GM12878 (cell line): ENCODE results near the gene TPBGL.

Experiments
- EZH2 ChIP-seq: IDR thresholded peaks from 2 replicates; pipeline ENCODE4 v1.6.1; 2012; ENCODE audit warnings: low read depth, mild to moderate bottlenecking, control low read depth, inconsistent platforms, low read length, borderline replicate concordance; ENCODE audit not compliant: control insufficient read depth
- MLLT1 ChIP-seq: fragments of 450-650 bp; IDR thresholded peaks from 2 replicates; pipeline ENCODE4 v1.6.1; 2016; ENCODE audit warnings: mild to moderate bottlenecking
- PAX8 ChIP-seq: fragments of 450-650 bp; IDR thresholded peaks from 2 replicates; pipeline ENCODE4 v1.6.1; 2017; ENCODE audit warnings: mild to moderate bottlenecking, moderate library complexity
- RELA ChIP-seq: fragments of 450-650 bp; IDR thresholded peaks from 2 replicates; pipeline ENCODE4 v1.8.0; 2014; ENCODE audit warnings: borderline replicate concordance; ENCODE audit not compliant: partially characterized antibody
- ZNF207 ChIP-seq: fragments of 450-650 bp; IDR thresholded peaks from 2 replicates; pipeline ENCODE4 v1.6.1; 2014; ENCODE audit warnings: antibody characterized with exemption, mild to moderate bottlenecking, borderline replicate concordance
- TF ChIP-seq, protein P1 (sequence below): fragments of 450-650 bp; IDR thresholded peaks from 2 replicates; pipeline ENCODE4 v1.6.1; 2017; ENCODE audit warnings: antibody characterized with exemption, mild to moderate bottlenecking, moderate library complexity
- TF ChIP-seq, protein P2 (sequence below), 3 experiments: IDR thresholded peaks in 2 of 3; conservative IDR thresholded peaks in 1 of 3; 2 replicates each; pipeline ENCODE4 v1.5.1; 2011; ENCODE audit warnings: low read depth in 3 of 3, low read length in 3 of 3, mild to moderate bottlenecking in 3 of 3, control low read depth in 2 of 3, moderate library complexity in 2 of 3, inconsistent platforms in 1 of 3, mixed read lengths in 1 of 3; ENCODE audit not compliant: control insufficient read depth in 2 of 3, insufficient read depth in 1 of 3; ENCODE audit errors: extremely low read depth in 1 of 3

- TF ChIP-seq, protein P1, sequence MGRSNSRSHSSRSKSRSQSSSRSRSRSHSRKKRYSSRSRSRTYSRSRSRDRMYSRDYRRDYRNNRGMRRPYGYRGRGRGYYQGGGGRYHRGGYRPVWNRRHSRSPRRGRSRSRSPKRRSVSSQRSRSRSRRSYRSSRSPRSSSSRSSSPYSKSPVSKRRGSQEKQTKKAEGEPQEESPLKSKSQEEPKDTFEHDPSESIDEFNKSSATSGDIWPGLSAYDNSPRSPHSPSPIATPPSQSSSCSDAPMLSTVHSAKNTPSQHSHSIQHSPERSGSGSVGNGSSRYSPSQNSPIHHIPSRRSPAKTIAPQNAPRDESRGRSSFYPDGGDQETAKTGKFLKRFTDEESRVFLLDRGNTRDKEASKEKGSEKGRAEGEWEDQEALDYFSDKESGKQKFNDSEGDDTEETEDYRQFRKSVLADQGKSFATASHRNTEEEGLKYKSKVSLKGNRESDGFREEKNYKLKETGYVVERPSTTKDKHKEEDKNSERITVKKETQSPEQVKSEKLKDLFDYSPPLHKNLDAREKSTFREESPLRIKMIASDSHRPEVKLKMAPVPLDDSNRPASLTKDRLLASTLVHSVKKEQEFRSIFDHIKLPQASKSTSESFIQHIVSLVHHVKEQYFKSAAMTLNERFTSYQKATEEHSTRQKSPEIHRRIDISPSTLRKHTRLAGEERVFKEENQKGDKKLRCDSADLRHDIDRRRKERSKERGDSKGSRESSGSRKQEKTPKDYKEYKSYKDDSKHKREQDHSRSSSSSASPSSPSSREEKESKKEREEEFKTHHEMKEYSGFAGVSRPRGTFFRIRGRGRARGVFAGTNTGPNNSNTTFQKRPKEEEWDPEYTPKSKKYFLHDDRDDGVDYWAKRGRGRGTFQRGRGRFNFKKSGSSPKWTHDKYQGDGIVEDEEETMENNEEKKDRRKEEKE, result no peak
- TF ChIP-seq PAX8 (no peak), EZH2 (no peak), RELA (no peak), ZNF207 (no peak), MLLT1 (no peak)
- TF ChIP-seq, protein P2, sequence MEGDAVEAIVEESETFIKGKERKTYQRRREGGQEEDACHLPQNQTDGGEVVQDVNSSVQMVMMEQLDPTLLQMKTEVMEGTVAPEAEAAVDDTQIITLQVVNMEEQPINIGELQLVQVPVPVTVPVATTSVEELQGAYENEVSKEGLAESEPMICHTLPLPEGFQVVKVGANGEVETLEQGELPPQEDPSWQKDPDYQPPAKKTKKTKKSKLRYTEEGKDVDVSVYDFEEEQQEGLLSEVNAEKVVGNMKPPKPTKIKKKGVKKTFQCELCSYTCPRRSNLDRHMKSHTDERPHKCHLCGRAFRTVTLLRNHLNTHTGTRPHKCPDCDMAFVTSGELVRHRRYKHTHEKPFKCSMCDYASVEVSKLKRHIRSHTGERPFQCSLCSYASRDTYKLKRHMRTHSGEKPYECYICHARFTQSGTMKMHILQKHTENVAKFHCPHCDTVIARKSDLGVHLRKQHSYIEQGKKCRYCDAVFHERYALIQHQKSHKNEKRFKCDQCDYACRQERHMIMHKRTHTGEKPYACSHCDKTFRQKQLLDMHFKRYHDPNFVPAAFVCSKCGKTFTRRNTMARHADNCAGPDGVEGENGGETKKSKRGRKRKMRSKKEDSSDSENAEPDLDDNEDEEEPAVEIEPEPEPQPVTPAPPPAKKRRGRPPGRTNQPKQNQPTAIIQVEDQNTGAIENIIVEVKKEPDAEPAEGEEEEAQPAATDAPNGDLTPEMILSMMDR (IDR thresholded peaks at IDR 0.05 in 2 of 3, conservative IDR thresholded peaks at IDR 0.05 in 1 of 3; ENCODE audit: control insufficient read depth in 2 of 3, extremely low read depth in 1 of 3, insufficient read depth in 1 of 3, low read depth in 3 of 3, low read length in 3 of 3), result peak; percentile 65 to 92 (median 78); a peak in 4 of 6 replicates
Observed at GRCh38 chr11:75241036-75241905, 697 bp downstream of the TPBGL start.
